Right lobe of liver (tissue), 6 donors: ENCODE data around the gene NWD2. TPM values are rescaled to one million over a fixed set of nuclear protein-coding genes. Genes with fewer than 3 reads are reported as not detected.

Source experiments
- ATAC-seq, 4 donors: fragments of 200-7000 bp; cut with Tn5 transposase; one replicate each; pipeline ENCODE4 v1.9.1; 2020; ENCODE audit warnings: mild to moderate bottlenecking in 4 of 4, moderate library complexity in 4 of 4
- DNase-seq, 3 donors: peaks; one replicate each; pipeline ENCODE4 v3.0.0-alpha.2; 2020
- H3K27ac ChIP-seq, 3 donors: fragments of 200-600 bp; one replicate each; pipeline ENCODE4 v1.8.0; 2022
- H3K27me3 ChIP-seq, 2 donors: fragments of 200-600 bp; one replicate each; pipeline ENCODE4 v1.8.0; 2022
- H3K36me3 ChIP-seq, 4 donors: fragments of 200-600 bp; sonication (generic) in 1 of 4; one replicate each; pipeline versions ENCODE4 v1.5.1 to v1.8.0; 2017 to 2022; ENCODE audit warnings: control low read depth in 1 of 4
- H3K4me1 ChIP-seq, 4 donors: fragments of 200-600 bp; sonication (generic) in 1 of 4; one replicate each; pipeline versions ENCODE4 v1.5.1 to v1.8.0; 2017 to 2022; ENCODE audit warnings: control low read depth in 1 of 4
- H3K4me3 ChIP-seq, 3 donors: fragments of 200-600 bp; one replicate each; pipeline ENCODE4 v1.8.0; 2022
- H3K9me3 ChIP-seq, 4 donors: fragments of 200-600 bp; sonication (generic) in 1 of 4; one replicate each; pipeline versions ENCODE4 v1.5.1 to v1.8.0; 2017 to 2022; ENCODE audit warnings: control low read depth in 1 of 4
- CTCF ChIP-seq, 4 donors: fragments of 200-600 bp in 3 of 4; fragments of 450-650 bp in 1 of 4; IDR thresholded peaks; one replicate each; pipeline versions ENCODE4 v1.5.1 to v1.8.0; 2016 to 2022; ENCODE audit warnings: antibody characterized with exemption in 4 of 4, mild to moderate bottlenecking in 2 of 4
- POLR2A ChIP-seq: fragments of 450-650 bp; IDR thresholded peaks from one replicate; pipeline ENCODE4 v1.6.1; 2017; ENCODE audit warnings: antibody characterized with exemption, mild to moderate bottlenecking
- WGBS: methylation state at CpG from one replicate; pipeline ENCODE4 v1.1.6; 2018; ENCODE audit warnings: low coverage, low lambda C conversion rate; ENCODE audit not compliant: insufficient coverage; ENCODE audit errors: missing lambda C conversion rate; 5-methylcytosine and 5-hydroxymethylcytosine counted together
- intact Hi-C, 2 donors: fragments of 100-400 bp; cut with DNase I; formaldehyde crosslinking; loops; one replicate each; pipeline versions ENCODE4 v1.11.2 to v1.14.1; 2022
- total RNA-seq, 6 experiments: library from RNA; depleted of rRNA in 2 of 6; stranded (reverse); fragments of >200 nt in 2 of 6; fragmentation: NEBNext Ultra II Directional in 3 of 6; extraction: Animal tissue kit (Norgen Biotek cat#: 25700) in 3 of 6; gene quantifications; one replicate each; pipeline versions ENCODE4 v1.1.0 to v1.2.4, GENCODE V29; 2016 to 2023
- donor health status: DM: no; HTN: yes; CAD: no.
- donor health status: DM: no; HTN: no; CAD: no.
- donor health status: DM: no; HTN: no; CAD: no.
- donor health status: DM: no; HTN: yes; CAD: no.
- donor health status: DM: no; HTN: yes; CAD: no.

Gene NWD2
- total RNA-seq, 6 experiments from 2014 or later = 0.05 TPM; not detected in 5

GRCh38 chr4:37442062-37442323 is 197.4 kb downstream of the NWD2 start:
- peaks cover 0 to 18% (median 0%) of the 10 kb centered on the region in 4 donors for H3K4me1 ChIP-seq
- H3K27ac ChIP-seq = no peak overlapping the region
- H3K4me3 ChIP-seq = no peak overlapping the region
- WGBS = 58% methylated on average over 1 of the region's 1 CpG
- no peaks in the 10 kb centered on the region for H3K36me3 ChIP-seq
- TF ChIP-seq POLR2A = no peak
- TF ChIP-seq CTCF (IDR thresholded peaks at IDR 0.05) = no peak
- intact Hi-C loops = no loop called here
- H3K9me3 ChIP-seq = no peaks in the 10 kb centered on the region
- H3K27me3 ChIP-seq = no peaks in the 10 kb centered on the region
- ATAC-seq (no peak), DNase-seq (no peak)

- Histone ChIP-seq H3K4me1 (peaks cover 0 to 18% (median 0%) of the 10 kb centered on the region in 4 donors), H3K27me3 (no peaks in the 10 kb centered on the region), H3K27ac (no peak overlapping the region), H3K4me3 (no peak overlapping the region), H3K36me3 (no peaks in the 10 kb centered on the region), H3K9me3 (no peaks in the 10 kb centered on the region)
- intact Hi-C loops = no loop called here
- 64% methylated on average over 3 of the region's 4 CpGs for WGBS
- DNase-seq (no peak), ATAC-seq (no peak)
- no peak for TF ChIP-seq CTCF (IDR thresholded peaks at IDR 0.05)
- no peak for TF ChIP-seq POLR2A
Observed at GRCh38 chr4:37443137-37443536, 198.6 kb downstream of the NWD2 start.

GRCh38 chr4:37445023-37445422 is 200.5 kb downstream of the NWD2 start:
- intact Hi-C loops = no loop called here
- TF ChIP-seq CTCF (IDR thresholded peaks at IDR 0.05) (no peak), POLR2A (no peak)
- WGBS = 100% methylated on average over 1 of the region's 9 CpGs
- DNase-seq (no peak), ATAC-seq (no peak)
- no peak overlapping the region for H3K4me3 ChIP-seq
- no peaks in the 10 kb centered on the region for H3K36me3 ChIP-seq
- H3K27me3 ChIP-seq = no peaks in the 10 kb centered on the region
- H3K4me1 ChIP-seq = peaks cover 0 to 2% (median 0%) of the 10 kb centered on the region in 4 donors
- no peak overlapping the region for H3K27ac ChIP-seq
- H3K9me3 ChIP-seq = no peaks in the 10 kb centered on the region

- no peaks in the 10 kb centered on the region for H3K9me3 ChIP-seq
- H3K4me1 ChIP-seq = no peaks in the 10 kb centered on the region
- WGBS = 80% methylated on average over 2 of the region's 8 CpGs
- no peak overlapping the region for H3K4me3 ChIP-seq
- H3K27ac ChIP-seq = no peak overlapping the region
- no peak for TF ChIP-seq CTCF (IDR thresholded peaks at IDR 0.05)
- TF ChIP-seq POLR2A = no peak
- DNase-seq = no peak
- no peaks in the 10 kb centered on the region for H3K27me3 ChIP-seq
- intact Hi-C loops = no loop called here
- no peak for ATAC-seq
- no peaks in the 10 kb centered on the region for H3K36me3 ChIP-seq
Observed at GRCh38 chr4:37446016-37446415, 201.5 kb downstream of the NWD2 start.

- WGBS = 70% methylated on average over 3 of the region's 3 CpGs
- TF ChIP-seq CTCF (IDR thresholded peaks at IDR 0.05) (no peak), POLR2A (no peak)
- Histone ChIP-seq H3K4me1 (no peaks in the 10 kb centered on the region), H3K27ac (no peak overlapping the region), H3K36me3 (no peaks in the 10 kb centered on the region), H3K27me3 (no peaks in the 10 kb centered on the region), H3K4me3 (no peak overlapping the region), H3K9me3 (no peaks in the 10 kb centered on the region)
- DNase-seq (no peak), ATAC-seq (no peak)
- intact Hi-C loops = no loop called here
Observed at GRCh38 chr4:37447886-37448285, 203.3 kb downstream of the NWD2 start.
